GM21619 (cell line): Measurements from ENCODE around the gene CAMKMT.
A peak's percentile ranks its signal among the peaks of the same experiment; 100 is the strongest.

ENCODE experiments used
- ATAC-seq: cut with Tn5 transposase; IDR thresholded peaks from one replicate; pipeline ENCODE4 v1.9.1; 2021; ENCODE audit not compliant: unreplicated experiment

Gene CAMKMT

GRCh38 chr2:44548221-44549098 is 186.7 kb downstream of the CAMKMT start:
- no peak for ATAC-seq

GRCh38 chr2:44549099-44549471 is 187.3 kb downstream of the CAMKMT start:
- no peak for ATAC-seq

GRCh38 chr2:44549856-44550255 is 188.1 kb downstream of the CAMKMT start:
- no peak for ATAC-seq

GRCh38 chr2:44550561-44550960 is 188.8 kb downstream of the CAMKMT start:
- ATAC-seq = no peak

GRCh38 chr2:44551497-44551896 is 189.8 kb downstream of the CAMKMT start:
- no peak for ATAC-seq

GRCh38 chr2:44553456-44553855 is 191.7 kb downstream of the CAMKMT start:
- no peak for ATAC-seq

- ATAC-seq = no peak
Measured at GRCh38 chr2:44555700-44556099, 194.0 kb downstream of the CAMKMT start.

- no peak for ATAC-seq
Measured at GRCh38 chr2:44559108-44559507, 197.4 kb downstream of the CAMKMT start.

- no peak for ATAC-seq
Measured at GRCh38 chr2:44560352-44560751, 198.6 kb downstream of the CAMKMT start.

- ATAC-seq = no peak
Measured at GRCh38 chr2:44560941-44561340, 199.2 kb downstream of the CAMKMT start.

- no peak for ATAC-seq
Measured at GRCh38 chr2:44562737-44563136, 201.0 kb downstream of the CAMKMT start.

GRCh38 chr2:44564752-44565151 is 203.0 kb downstream of the CAMKMT start:
- ATAC-seq = no peak

GRCh38 chr2:44566059-44566458 is 204.3 kb downstream of the CAMKMT start:
- ATAC-seq = no peak

GRCh38 chr2:44569491-44569890 is 207.7 kb downstream of the CAMKMT start:
- no peak for ATAC-seq

GRCh38 chr2:44570271-44570670 is 208.5 kb downstream of the CAMKMT start:
- ATAC-seq = no peak

GRCh38 chr2:44570777-44571176 is 209.0 kb downstream of the CAMKMT start:
- no peak for ATAC-seq

GRCh38 chr2:44572196-44572900 is 210.6 kb downstream of the CAMKMT start:
- no peak for ATAC-seq

- no peak for ATAC-seq
Measured at GRCh38 chr2:44573996-44574395, 212.2 kb downstream of the CAMKMT start.

GRCh38 chr2:44578471-44579093 is 216.8 kb downstream of the CAMKMT start:
- ATAC-seq = peak; percentile 68

GRCh38 chr2:44579115-44579836 is 217.5 kb downstream of the CAMKMT start:
- ATAC-seq = peak; percentile 11

GRCh38 chr2:44579837-44580230 is 218.1 kb downstream of the CAMKMT start:
- no peak for ATAC-seq
